HepG2 (cell line): ENCODE measurements around the gene KIAA0825. TPM values are rescaled to one million over a fixed set of nuclear protein-coding genes. Genes with fewer than 3 reads are reported as not detected.

Experiments
- ATAC-seq: fragments of 200-7000 bp; cut with Tn5 transposase; 3 replicates; pipeline ENCODE4 v1.9.1; 2020; ENCODE audit warnings: mild to moderate bottlenecking, moderate library complexity
- BruUV-seq: library from RNA; stranded (reverse); fragments of 400-500 nt; replicated peaks from 2 replicates; lab custom pipeline; 2021; lab: Mats Ljungman, UMichigan
- CTCF ChIA-PET: fragments of 300-600 bp; formaldehyde crosslinking; extraction: SDS; loops from one replicate; lab custom pipeline; 2021; ENCODE audit warnings: low total read pairs, inconsistent platforms, low intra/inter-chr PET ratio; lab: Yijun Ruan, JAX
- POLR2A ChIA-PET: fragments of 350-600 bp; sonication (Branson Sonifier 250); formaldehyde crosslinking; loops from one replicate; lab custom pipeline; 2020; ENCODE audit warnings: antibody characterized with exemption, inconsistent platforms; lab: Yijun Ruan, JAX
- DNase-seq: peaks from one replicate; pipeline ENCODE4 v3.0.0-alpha.2; 2015; ENCODE audit warnings: low spot score
- FAIRE-seq: peaks from 3 replicates; lab custom pipeline; 2011; peaks lifted over from hg19 to GRCh38; lab: Jason Lieb, UNC
- H2AFZ ChIP-seq: one replicate; pipeline ENCODE4 v1.6.1; 2011; ENCODE audit warnings: low read length, inconsistent platforms
- H3K27ac ChIP-seq: fragments of 300-600 bp; 3 replicates; pipeline ENCODE4 v1.8.0; 2011; ENCODE audit warnings: mixed run types, mild to moderate bottlenecking, mixed read lengths, low read length, inconsistent platforms; ENCODE audit not compliant: insufficient read depth; ENCODE audit errors: extremely low read length
- H3K27me3 ChIP-seq, 2 experiments: fragments of 200-600 bp in 1 of 2; 2 replicates in 1 of 2; 3 replicates in 1 of 2; pipeline versions ENCODE4 v1.6.0 to v1.8.0; 2011; ENCODE audit warnings: low read length in 2 of 2, mild to moderate bottlenecking in 2 of 2, moderate library complexity in 2 of 2, inconsistent platforms in 1 of 2; ENCODE audit not compliant: insufficient read depth in 2 of 2, control insufficient read depth in 1 of 2
- H3K36me3 ChIP-seq, 2 experiments: fragments of 200-600 bp in 1 of 2; replicated peaks in 1 of 2; 2 replicates in 1 of 2; 3 replicates in 1 of 2; pipeline versions ENCODE4 v1.5.1 to v1.8.0; 2011; ENCODE audit warnings: low read length in 2 of 2, inconsistent platforms in 1 of 2; ENCODE audit not compliant: insufficient read depth in 2 of 2, control insufficient read depth in 1 of 2
- H3K4me1 ChIP-seq: 2 replicates; pipeline ENCODE4 v1.5.1; 2012; ENCODE audit warnings: low read length, inconsistent platforms; ENCODE audit not compliant: insufficient read depth
- H3K4me2 ChIP-seq: 2 replicates; pipeline ENCODE4 v1.6.0; 2011; ENCODE audit warnings: low read depth, low read length, inconsistent platforms
- H3K4me3 ChIP-seq, 3 experiments: fragments of 200-600 bp in 1 of 3; sonication (generic), shearing (Covaris generic) in 1 of 3; replicated peaks in 1 of 3; 2 replicates each; pipeline ENCODE4 v1.5.1; 2011 to 2016; ENCODE audit warnings: low read length in 3 of 3, inconsistent platforms in 2 of 3, low read depth in 2 of 3, mild to moderate bottlenecking in 2 of 3, control low read depth in 1 of 3, mixed read lengths in 1 of 3; ENCODE audit not compliant: insufficient read depth in 1 of 3
- H3K79me2 ChIP-seq: one replicate; pipeline ENCODE4 v1.6.1; 2011; ENCODE audit warnings: low read length, inconsistent platforms; ENCODE audit not compliant: insufficient read depth
- H3K9ac ChIP-seq: 2 replicates; pipeline ENCODE4 v1.6.0; 2011; ENCODE audit warnings: mild to moderate bottlenecking, low read depth, low read length, inconsistent platforms; ENCODE audit not compliant: insufficient read depth
- H3K9me3 ChIP-seq: 2 replicates; pipeline ENCODE4 v1.5.1; 2012; ENCODE audit warnings: mild to moderate bottlenecking, low read length
- H4K20me1 ChIP-seq: 2 replicates; pipeline ENCODE4 v1.6.0; 2011; ENCODE audit warnings: inconsistent platforms, mild to moderate bottlenecking, low read length, moderate library complexity; ENCODE audit not compliant: insufficient read depth
- STAG1 ChIP-seq: sonication (generic); formaldehyde crosslinking; IDR thresholded peaks from 2 replicates; pipeline ENCODE4 v1.4.0; 2020; ENCODE audit warnings: missing genetic modification reagents
- TCF12 ChIP-seq, 2 experiments: fragments of 450-650 bp in 1 of 2; sonication (generic) in 1 of 2; formaldehyde crosslinking in 1 of 2; IDR thresholded peaks; 2 replicates each; pipeline versions ENCODE4 v1.6.1 to v1.8.0; 2017 to 2022; ENCODE audit warnings: antibody characterized with exemption in 1 of 2, mild to moderate bottlenecking in 1 of 2, missing genetic modification reagents in 1 of 2, moderate library complexity in 1 of 2
- ZNF180 ChIP-seq: sonication (generic); formaldehyde crosslinking; IDR thresholded peaks from 2 replicates; pipeline ENCODE4 v1.4.0; 2020; ENCODE audit warnings: low read depth, missing genetic modification reagents, borderline replicate concordance
- WGBS: methylation state at CpG from one replicate; pipeline ENCODE4 v1.1.6; 2017; ENCODE audit warnings: low lambda C conversion rate; 5-methylcytosine and 5-hydroxymethylcytosine counted together
- in situ Hi-C: cut with HindIII; loops from 2 replicates; pipeline ENCODE4 v1.10.0; 2017; ENCODE audit warnings: low pct_unique_long_range_greater_than_20kb; ENCODE audit not compliant: extremely low pct_ligation_motif_present
- intact Hi-C: fragments of 100-400 bp; cut with micrococcal nuclease; formaldehyde crosslinking; loops from one replicate; pipeline ENCODE4 v1.10.0; 2022; ENCODE audit not compliant: unreplicated experiment
- polyA plus RNA-seq, 8 experiments: library from polyadenylated mRNA; depleted of rRNA in 3 of 8; stranded (reverse) in 7 of 8; unstranded in 1 of 8; fragments of >200 nt; fragmentation: Illumina TruSeq in 4 of 8; extraction: Trizol in 4 of 8; gene quantifications; 2 replicates each; pipeline versions ENCODE4 v1.2.1 to v1.2.3, GENCODE V29; 2011 to 2016; ENCODE audit warnings: low read depth in 4 of 8, missing spikeins in 1 of 8, mixed read lengths in 1 of 8; ENCODE audit not compliant: insufficient read depth in 1 of 8
- total RNA-seq, 5 experiments: library from RNA; depleted of rRNA; stranded (reverse); fragments of >200 nt; fragmentation: Illumina TruSeq; extraction: Trizol; gene quantifications; 2 replicates each; pipeline ENCODE4 v1.2.3, GENCODE V29; 2016; ENCODE audit warnings: low read depth in 1 of 5
- TF ChIP-seq, protein P1 (sequence below): sonication (generic); formaldehyde crosslinking; IDR thresholded peaks from 2 replicates; pipeline ENCODE4 v1.5.0; 2020; ENCODE audit warnings: mild to moderate bottlenecking, missing genetic modification reagents, moderate library complexity

KIAA0825 gene
- total and polyA plus RNA-seq, 2 of the 13 experiments (the other 11 are each of a cell fraction or from before 2014, with no cell fraction given): 0.05 to 0.51 TPM

DNA sequence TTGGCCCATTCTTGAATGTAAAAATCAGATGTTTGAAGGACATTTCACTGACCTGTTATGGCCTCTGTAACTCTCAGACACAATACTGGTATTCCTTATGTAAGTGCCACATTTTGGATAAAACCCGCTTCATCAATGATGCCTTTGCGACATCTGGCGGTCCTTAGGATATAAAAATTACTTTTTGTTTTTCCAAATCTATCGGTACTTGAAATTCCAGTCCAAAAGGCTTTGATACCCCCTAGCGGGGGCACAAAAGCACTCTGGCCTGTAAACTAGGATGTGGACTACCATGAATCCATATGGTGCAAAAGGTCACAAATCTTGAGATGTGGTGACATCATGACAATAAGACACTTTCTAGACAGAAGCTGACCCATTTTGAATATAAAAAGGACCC is 291.8 kb downstream of the KIAA0825 start:
- intact Hi-C loops: no loop called here
- TF ChIP-seq STAG1 (CRISPR knock-in tag): peak; percentile 27
- TF ChIP-seq, protein P1, sequence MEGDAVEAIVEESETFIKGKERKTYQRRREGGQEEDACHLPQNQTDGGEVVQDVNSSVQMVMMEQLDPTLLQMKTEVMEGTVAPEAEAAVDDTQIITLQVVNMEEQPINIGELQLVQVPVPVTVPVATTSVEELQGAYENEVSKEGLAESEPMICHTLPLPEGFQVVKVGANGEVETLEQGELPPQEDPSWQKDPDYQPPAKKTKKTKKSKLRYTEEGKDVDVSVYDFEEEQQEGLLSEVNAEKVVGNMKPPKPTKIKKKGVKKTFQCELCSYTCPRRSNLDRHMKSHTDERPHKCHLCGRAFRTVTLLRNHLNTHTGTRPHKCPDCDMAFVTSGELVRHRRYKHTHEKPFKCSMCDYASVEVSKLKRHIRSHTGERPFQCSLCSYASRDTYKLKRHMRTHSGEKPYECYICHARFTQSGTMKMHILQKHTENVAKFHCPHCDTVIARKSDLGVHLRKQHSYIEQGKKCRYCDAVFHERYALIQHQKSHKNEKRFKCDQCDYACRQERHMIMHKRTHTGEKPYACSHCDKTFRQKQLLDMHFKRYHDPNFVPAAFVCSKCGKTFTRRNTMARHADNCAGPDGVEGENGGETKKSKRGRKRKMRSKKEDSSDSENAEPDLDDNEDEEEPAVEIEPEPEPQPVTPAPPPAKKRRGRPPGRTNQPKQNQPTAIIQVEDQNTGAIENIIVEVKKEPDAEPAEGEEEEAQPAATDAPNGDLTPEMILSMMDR (CRISPR knock-in tag): peak; percentile 21; the same call in 1 of the 2 replicates
- TF ChIP-seq TCF12 (IDR thresholded peaks at IDR 0.05): no peak
- TF ChIP-seq TCF12 (CRISPR knock-in tag; IDR thresholded peaks at IDR 0.05): no peak
- no peak for TF ChIP-seq ZNF180 (CRISPR knock-in tag)
- Histone ChIP-seq H3K27ac (no peak overlapping the region), H3K36me3 (no peaks in the 10 kb centered on the region), H3K79me2 (no peaks in the 10 kb centered on the region), H3K27me3 (no peaks in the 10 kb centered on the region), H3K9ac (no peak overlapping the region), H3K4me2 (no peak overlapping the region), H4K20me1 (no peaks in the 10 kb centered on the region; the same call in 1 of the 2 replicates), H2AFZ (no peak overlapping the region), H3K4me3 (no peak overlapping the region), H3K9me3 (peaks cover 15% of the 10 kb centered on the region), H3K4me1 (no peaks in the 10 kb centered on the region)
- in situ Hi-C loops: no loop called here
- no TSS peak for BruUV-seq
- no peak for ATAC-seq
- ChIA-PET CTCF (no interaction called here), POLR2A (no interaction called here)
- peak; percentile 8 for DNase-seq
- 30% methylated on average over 5 of the region's 5 CpGs for WGBS
- FAIRE-seq: no peak
